Measurements from ENCODE around the gene FRMD4B.
"Not testable (repeated sequence)": the region's sequence is repeated elsewhere in the genome, so short reads cannot be mapped to it uniquely, and the experiment has no call there.

Gene FRMD4B

GRCh38 chr3:69236812-69237707 is 148.8 kb downstream of the FRMD4B start:
- no peak for DNase-seq

DNA sequence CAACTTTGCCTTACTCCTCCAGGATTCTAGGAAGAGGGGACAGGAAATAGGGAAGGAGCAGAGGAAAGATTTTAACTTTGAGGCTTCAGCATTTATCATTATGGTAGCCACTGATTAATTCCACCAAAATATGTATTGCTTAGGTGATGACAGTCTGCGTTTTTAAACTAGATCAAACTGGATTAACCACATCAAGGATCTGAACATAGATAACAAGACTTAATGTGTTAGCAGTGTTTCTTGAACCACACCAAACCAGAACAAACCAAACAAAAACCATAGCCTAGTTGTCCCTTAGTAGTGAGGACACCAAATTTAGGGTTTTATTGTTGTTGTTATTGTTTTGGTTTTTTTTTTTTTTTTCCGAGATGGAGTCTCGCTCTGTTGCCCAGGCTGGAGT is 150.0 kb downstream of the FRMD4B start:
- DNase-seq = no peak

GRCh38 chr3:69235227-69235626 is 150.7 kb downstream of the FRMD4B start:
- DNase-seq = not testable (repeated sequence)

DNA sequence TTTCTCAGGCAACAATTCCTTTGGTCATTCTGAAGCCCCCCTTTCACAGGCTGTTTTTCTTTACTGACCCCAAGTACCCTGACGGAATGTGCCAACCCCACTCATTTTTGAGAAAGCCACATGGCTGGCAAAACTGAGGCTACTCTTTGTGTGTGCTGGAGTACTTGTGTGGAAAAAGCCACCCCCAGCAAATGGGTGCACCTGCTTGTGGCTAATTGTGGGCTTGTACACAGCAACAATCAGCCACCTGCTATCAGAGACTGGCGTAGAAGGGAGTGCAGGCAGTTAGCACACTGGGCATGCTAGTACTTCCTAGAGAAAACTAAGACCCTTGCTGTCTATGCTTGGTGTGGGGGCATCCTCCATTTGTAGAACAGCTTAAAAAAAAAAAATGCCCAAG is 153.4 kb downstream of the FRMD4B start:
- DNase-seq = no peak

- no peak for DNase-seq
Observed at GRCh38 chr3:69231929-69232440, 153.9 kb downstream of the FRMD4B start.

DNA sequence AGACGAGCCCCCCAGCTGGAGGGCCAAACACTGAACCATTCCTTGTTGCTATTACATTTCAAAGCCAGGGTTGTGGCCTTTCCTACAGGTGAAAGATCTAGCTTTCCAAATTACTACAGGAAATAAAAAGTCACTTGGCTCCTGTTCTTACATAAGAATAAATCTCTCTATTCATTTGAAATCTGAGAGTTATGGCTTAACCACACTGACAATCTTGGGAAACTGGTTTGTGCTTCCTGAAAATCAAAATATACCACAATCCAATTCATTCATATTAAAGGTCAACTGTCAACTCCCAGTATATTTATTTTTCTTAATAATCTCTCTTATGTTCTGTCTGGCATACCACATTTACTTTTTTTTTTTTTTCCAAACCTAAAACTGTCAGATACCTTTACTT is 159.8 kb downstream of the FRMD4B start:
- DNase-seq = no peak

GRCh38 chr3:69219101-69219708 is 166.7 kb downstream of the FRMD4B start:
- DNase-seq = no peak

DNA sequence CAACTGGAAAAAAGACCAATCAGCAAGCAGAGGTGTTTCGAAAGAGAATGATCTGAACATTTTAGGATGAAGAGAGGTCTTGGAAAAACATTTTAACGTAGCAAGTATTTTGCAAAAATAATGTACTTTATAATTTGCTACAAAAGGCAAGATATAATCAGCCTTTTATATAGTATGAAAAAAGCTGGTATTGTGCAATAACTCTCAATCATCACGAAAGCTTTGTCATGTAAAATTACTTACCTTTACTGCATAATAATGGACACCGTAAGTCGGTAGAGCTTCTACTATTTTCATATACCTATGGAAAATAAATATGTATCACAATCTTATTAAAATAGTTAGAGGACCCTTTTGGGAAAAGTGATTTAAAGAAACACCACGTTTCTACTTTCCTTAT is 167.8 kb downstream of the FRMD4B start:
- DNase-seq = no peak

GRCh38 chr3:69216981-69217380 is 168.9 kb downstream of the FRMD4B start:
- no peak for DNase-seq

GRCh38 chr3:69214241-69214640 is 171.6 kb downstream of the FRMD4B start:
- DNase-seq = no peak

- no peak for DNase-seq
Observed at GRCh38 chr3:69212411-69213160, 173.3 kb downstream of the FRMD4B start.

DNA sequence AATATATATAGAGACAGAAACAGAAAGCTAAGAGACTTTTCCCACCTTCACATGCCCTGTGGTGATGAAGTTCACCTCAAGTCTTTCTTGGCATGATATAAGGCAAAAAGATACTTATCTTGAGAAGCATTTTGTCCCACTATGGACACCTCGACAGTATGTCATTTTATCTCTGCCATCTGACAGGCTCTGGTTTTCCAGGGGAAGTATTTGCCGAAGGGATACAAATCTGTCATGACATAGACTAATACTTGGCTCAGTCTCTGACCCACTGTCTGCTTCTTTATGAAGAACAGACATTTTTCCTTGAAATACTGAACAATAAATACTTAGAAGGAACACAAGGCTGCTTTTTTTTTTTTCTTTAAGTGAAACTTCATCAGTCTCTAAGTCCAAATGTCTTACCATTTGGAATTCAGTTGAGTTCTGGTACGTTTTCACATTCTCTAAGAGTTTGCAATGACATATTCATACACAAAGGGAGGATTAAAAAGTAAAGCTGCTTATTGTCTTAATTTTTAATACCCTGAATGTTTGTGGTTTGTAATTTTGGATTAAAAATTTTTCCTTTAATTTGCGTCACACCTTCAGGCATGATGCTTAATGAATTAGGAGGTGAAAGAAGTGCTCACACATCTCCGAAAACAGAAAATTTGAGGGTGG is 175.7 kb downstream of the FRMD4B start:
- DNase-seq = no peak

- DNase-seq = no peak
Observed at GRCh38 chr3:69209413-69209812, 176.5 kb downstream of the FRMD4B start.

GRCh38 chr3:69207031-69207430 is 178.9 kb downstream of the FRMD4B start:
- no peak for DNase-seq

DNA sequence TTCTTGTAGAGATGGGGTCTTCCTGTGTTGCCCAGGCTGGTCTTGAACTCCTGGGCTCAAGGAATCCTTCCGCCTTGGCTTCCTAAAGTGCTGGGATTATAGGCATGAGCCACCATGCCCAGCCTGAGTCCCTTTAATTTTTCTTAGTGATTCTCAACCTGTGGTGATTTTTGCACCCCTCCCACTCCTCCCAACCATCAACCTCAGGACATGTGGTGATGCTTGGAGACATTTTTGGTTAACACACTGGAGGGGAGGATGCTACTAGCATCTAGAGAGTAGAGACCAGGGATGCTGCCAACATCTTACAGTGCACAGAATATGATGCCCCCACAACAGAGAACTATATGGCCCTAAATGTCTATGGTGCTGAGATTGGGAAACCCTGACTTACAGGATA is 180.5 kb downstream of the FRMD4B start:
- DNase-seq = no peak

DNA sequence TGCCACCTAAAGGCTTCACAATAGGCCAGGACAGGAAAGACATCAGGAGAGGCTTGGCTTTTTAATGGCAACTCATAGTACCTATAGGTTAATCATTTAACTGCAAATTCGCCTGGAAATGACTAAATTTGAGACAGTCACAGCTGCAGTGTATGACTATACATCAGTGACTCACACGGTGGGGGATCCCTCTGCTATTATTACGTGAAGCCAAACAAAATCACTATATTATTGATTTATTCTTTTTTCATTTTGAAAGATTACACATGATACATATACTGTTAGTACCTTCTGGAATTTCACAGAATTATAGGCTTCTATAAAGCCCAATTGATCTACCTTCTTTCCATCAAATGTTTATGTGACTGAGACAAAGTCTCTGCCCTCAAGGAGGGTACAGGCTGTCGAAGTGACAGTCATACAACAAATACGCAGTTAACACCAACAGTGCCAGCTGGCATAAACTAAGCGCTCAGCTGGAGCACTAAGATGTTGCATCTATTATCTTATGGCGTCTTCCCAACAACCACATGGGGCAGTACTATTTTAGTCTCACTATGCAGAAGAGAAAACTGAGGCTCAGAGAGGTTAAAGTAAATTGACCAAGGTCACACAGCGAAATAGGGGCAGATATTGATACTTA is 181.5 kb downstream of the FRMD4B start:
- DNase-seq = peak in 1 of 4 experiments; percentile 40

- no peak for DNase-seq
Observed at GRCh38 chr3:69203631-69204314, 182.1 kb downstream of the FRMD4B start.

DNA sequence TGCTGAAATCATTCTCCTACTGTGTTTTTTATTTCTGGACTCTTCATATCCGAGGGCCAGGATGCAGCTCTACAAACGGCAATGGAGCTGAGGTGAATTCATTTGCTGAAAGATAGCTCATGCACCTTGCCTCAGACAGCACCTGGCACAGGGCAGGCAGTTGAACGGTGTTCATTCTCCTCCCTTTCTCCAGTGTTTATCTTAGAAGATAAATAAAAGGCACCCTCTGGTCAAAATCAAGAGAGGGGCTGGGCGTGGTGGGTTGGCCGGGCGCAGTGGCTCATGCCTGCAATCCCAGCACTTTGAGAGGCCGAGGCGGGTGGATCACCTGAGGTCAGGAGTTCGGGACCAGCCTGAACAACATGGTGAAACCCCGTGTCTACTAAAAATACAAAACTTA is 184.2 kb downstream of the FRMD4B start:
- DNase-seq = no peak

DNA sequence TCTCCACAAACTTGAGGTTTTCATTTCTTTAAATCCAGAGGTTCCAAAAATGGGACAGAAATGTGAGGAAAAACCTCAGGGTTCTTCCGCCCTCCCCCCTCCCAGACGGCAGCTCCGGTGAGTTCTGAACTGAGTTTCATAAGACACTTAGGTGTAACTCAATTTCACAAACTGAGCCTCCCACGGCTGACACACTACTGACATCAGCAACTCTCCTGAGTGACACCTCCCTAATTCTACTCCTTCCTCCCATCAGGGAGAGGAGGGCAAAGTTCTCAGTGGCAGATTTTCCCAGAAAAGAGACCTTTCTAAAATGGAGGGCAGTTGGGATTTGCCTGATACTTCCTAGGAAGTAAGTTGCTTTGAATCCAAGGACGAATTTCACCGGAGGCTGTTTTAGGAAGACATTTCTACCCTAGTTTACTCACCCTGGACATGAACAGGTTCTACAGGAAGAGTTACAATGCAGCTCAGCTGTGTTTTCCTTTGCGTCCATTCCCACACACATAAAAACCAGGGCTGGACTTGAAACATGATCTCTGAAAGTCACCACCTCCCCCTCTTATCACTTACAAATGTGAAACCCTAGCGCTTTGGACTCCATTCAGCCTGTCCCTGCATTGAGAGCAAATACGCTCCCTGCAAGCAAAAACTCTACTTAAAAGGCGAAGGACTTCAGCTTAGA is 185.4 kb downstream of the FRMD4B start:
- DNase-seq = peak in 1 of 4 experiments; percentile 18

DNA sequence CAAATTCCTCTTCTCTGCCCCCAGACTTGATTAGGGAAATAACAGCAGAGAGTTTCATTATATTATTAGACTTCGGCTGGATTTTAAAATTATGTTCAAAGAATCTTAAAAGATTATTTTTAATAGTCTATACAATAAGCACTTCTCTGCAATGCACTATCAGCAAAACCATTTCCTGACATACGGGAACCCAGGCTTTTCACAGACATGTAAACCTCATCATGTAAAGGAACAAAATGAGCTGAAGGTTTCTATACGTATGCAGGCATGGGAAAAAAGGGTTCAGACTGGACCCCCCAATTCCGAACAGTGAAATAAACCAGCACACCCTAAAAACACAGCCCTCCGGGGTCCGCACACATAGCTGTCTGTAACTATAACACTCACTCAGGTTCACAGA is 185.9 kb downstream of the FRMD4B start:
- no peak for DNase-seq

GRCh38 chr3:69197922-69198530 is 187.9 kb downstream of the FRMD4B start:
- DNase-seq = peak; percentile 7 to 65 (median 30)

All from activated CD4-positive, CD25-positive, alpha-beta regulatory T cell (primary cell).